NB4 (cell line): ENCODE results near the gene NEK1.
"Not testable (repeated sequence)": the region's sequence is repeated elsewhere in the genome, so short reads cannot be mapped to it uniquely, and the experiment has no call there.

ENCODE experiments used
- DNase-seq: peaks from one replicate; pipeline ENCODE4 v3.0.0; 2010; ENCODE audit warnings: low read depth
- H3K4me3 ChIP-seq: one replicate; pipeline ENCODE4 v1.5.1; 2011; ENCODE audit warnings: mild to moderate bottlenecking, low read depth, low read length, moderate library complexity
- CTCF ChIP-seq: IDR thresholded peaks from one replicate; pipeline ENCODE4 v1.5.1; 2012; ENCODE audit warnings: low read depth, low read length
- MYC ChIP-seq: IDR thresholded peaks from 2 replicates; pipeline ENCODE4 v1.6.1; 2011; ENCODE audit warnings: low read depth, low read length
- POLR2A ChIP-seq: IDR thresholded peaks from 2 replicates; pipeline ENCODE4 v1.6.1; 2011; ENCODE audit warnings: mild to moderate bottlenecking; ENCODE audit not compliant: insufficient read length; ENCODE audit errors: extremely low read depth
- TF ChIP-seq, protein P1 (sequence below): IDR thresholded peaks from 2 replicates; pipeline ENCODE4 v1.6.1; 2011; ENCODE audit warnings: low read depth, low read length

The NEK1 gene

DNA sequence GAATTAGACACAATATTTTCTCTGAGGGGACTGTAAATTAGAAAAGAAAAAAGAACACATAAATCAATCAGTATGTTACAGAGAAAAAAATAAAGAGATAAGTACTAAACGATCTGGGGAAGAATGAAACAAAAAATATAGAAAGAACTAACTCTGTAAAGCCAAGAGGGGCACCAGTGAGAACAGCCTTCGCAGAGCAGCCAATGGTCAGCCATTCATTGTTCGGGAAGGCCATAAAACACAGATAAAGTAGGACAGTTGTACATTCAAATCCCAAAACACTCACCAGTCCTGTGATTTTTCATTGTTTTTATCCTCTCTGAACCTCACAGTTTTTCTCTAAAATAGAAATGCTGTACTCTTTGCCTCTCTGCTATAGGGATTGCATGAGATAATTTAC, 127.9 kb downstream of the NEK1 start:
- H3K4me3 ChIP-seq: no peak overlapping the region
- no peak for DNase-seq
- TF ChIP-seq, protein P1, sequence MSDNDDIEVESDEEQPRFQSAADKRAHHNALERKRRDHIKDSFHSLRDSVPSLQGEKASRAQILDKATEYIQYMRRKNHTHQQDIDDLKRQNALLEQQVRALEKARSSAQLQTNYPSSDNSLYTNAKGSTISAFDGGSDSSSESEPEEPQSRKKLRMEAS: no peak
- no peak for TF ChIP-seq CTCF
- no peak for TF ChIP-seq POLR2A
- no peak for TF ChIP-seq MYC

DNA sequence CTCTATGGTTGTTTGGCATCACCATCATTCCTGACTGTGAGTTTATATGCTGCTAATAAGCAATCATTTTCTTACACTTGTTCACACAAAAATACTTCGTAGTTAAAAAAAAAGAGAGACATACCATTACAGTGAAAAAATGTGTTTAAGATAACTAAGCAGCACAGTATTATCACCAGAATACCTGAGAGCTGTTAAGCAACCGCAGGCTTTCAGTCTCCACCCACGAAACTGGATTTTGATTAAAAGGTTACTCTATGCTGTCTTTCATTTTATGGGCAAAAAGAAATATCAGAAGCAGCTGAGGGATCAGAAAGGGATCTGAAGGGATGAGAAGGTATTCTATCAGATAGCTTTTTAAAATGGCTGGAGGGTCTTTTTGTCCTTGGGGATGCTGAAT, 148.3 kb downstream of the NEK1 start:
- no peak for DNase-seq
- TF ChIP-seq, protein P1: no peak
- TF ChIP-seq CTCF (no peak), POLR2A (no peak), MYC (no peak)
- H3K4me3 ChIP-seq: no peak overlapping the region

DNA sequence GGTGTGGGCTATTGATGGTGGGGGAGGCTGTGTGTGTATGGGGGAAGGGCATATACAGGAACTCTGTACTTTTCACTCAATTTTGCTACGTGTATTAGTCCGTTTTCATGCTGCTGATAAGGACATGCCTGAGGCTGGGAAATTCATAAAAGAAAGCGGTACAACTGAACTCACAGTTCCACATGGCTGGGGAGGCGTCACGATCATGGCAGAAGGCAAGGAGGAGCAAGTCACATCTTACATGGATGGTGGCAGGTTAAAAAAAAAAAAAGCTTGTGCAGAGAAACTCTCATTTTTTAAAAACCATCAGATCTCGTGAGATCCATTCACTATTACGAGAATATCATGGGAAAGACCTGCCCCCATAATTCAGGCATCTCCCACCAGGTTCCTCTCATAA, 152.3 kb downstream of the NEK1 start:
- H3K4me3 ChIP-seq: no peak overlapping the region
- DNase-seq: no peak
- no peak for TF ChIP-seq CTCF

GRCh38 chr4:169458575-169458974, 153.8 kb downstream of the NEK1 start:
- no peak overlapping the region for H3K4me3 ChIP-seq
- DNase-seq: no peak
- no peak for TF ChIP-seq POLR2A
- no peak for TF ChIP-seq MYC
- TF ChIP-seq CTCF: no peak
- TF ChIP-seq, protein P1: no peak

- H3K4me3 ChIP-seq, DNase-seq: not testable (repeated sequence)
These were observed 159.7 kb downstream of the NEK1 start for GRCh38 chr4:169452644-169453043.

DNA sequence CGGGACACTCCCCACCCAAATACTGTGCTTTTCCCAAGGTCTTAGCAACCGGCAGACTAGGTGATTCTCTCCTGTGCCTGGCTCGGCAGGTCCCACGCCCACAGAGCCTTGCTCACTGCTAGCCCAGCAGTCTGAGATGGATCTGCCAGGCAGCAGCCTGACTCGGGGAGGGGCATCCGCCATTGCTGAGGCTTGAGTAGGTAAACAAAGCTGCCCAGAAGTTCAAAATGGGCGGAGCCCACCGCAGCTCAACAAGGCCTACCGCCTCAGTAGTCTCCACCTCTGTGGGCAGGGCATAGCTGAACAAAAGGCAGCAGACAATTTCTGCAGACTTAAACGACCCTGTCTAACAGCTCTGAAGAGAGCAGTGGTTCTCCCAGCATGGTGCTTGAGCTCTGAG, 163.4 kb downstream of the NEK1 start:
- not testable (repeated sequence) for H3K4me3 ChIP-seq, DNase-seq

- TF ChIP-seq MYC (no peak), POLR2A (no peak), CTCF (no peak)
- TF ChIP-seq, protein P1: no peak
- H3K4me3 ChIP-seq: no peak overlapping the region
- no peak for DNase-seq
These were observed 165.6 kb downstream of the NEK1 start for GRCh38 chr4:169446824-169447223.
